Liver (tissue), 3 donors: ENCODE results near the gene TMEM39B.

Experiments
- EGR1 ChIP-seq, 2 donors: IDR thresholded peaks; 2 replicates each; pipeline ENCODE4 v1.6.1; 2016 to 2018; ENCODE audit warnings: antibody characterized with exemption in 2 of 2, low read depth in 2 of 2
- FOXA1 ChIP-seq: IDR thresholded peaks from 2 replicates; pipeline ENCODE4 v1.6.1; 2016; ENCODE audit warnings: antibody characterized with exemption
- GABPA ChIP-seq, 2 donors: IDR thresholded peaks in 1 of 2; conservative IDR thresholded peaks in 1 of 2; 2 replicates each; pipeline ENCODE4 v1.6.1; 2016; ENCODE audit warnings: antibody characterized with exemption in 2 of 2, mild to moderate bottlenecking in 1 of 2, moderate library complexity in 1 of 2
- NR2F2 ChIP-seq: IDR thresholded peaks from 2 replicates; pipeline ENCODE4 v1.6.1; 2016; ENCODE audit warnings: antibody characterized with exemption
- RAD21 ChIP-seq, 2 donors: IDR thresholded peaks; 2 replicates each; pipeline ENCODE4 v1.6.1; 2016; ENCODE audit warnings: antibody characterized with exemption in 2 of 2, mild to moderate bottlenecking in 2 of 2
- SP1 ChIP-seq: IDR thresholded peaks from 2 replicates; pipeline ENCODE4 v1.6.1; 2018; ENCODE audit warnings: antibody characterized with exemption, mild to moderate bottlenecking
- TAF1 ChIP-seq: conservative IDR thresholded peaks from 2 replicates; pipeline ENCODE4 v1.6.1; 2016; ENCODE audit warnings: antibody characterized with exemption, mild to moderate bottlenecking
- YY1 ChIP-seq: IDR thresholded peaks from 2 replicates; pipeline ENCODE4 v1.6.1; 2016; ENCODE audit warnings: antibody characterized with exemption, mild to moderate bottlenecking
- TF ChIP-seq, protein P1 (sequence below): fragments of 150-350 bp; IDR thresholded peaks from 2 replicates; pipeline ENCODE4 v1.5.1; 2017; ENCODE audit warnings: improper control_type of control experiment, low read depth, low read length; ENCODE audit not compliant: missing input control
- TF ChIP-seq, protein P2 (sequence below): IDR thresholded peaks from 2 replicates; pipeline ENCODE4 v1.6.1; 2016; ENCODE audit warnings: antibody characterized with exemption, mild to moderate bottlenecking
- TF ChIP-seq, protein P3 (sequence below): IDR thresholded peaks from 2 replicates; pipeline ENCODE4 v1.6.1; 2016; ENCODE audit warnings: antibody characterized with exemption
- TF ChIP-seq, protein P4 (sequence below): IDR thresholded peaks from 2 replicates; pipeline ENCODE4 v1.6.1; 2016; ENCODE audit warnings: antibody characterized with exemption
- TF ChIP-seq, protein P5 (sequence below): IDR thresholded peaks from 2 replicates; pipeline ENCODE4 v1.6.1; 2016; ENCODE audit warnings: antibody characterized with exemption
- donor health status: healthy.
- donor health status: healthy.

DNA sequence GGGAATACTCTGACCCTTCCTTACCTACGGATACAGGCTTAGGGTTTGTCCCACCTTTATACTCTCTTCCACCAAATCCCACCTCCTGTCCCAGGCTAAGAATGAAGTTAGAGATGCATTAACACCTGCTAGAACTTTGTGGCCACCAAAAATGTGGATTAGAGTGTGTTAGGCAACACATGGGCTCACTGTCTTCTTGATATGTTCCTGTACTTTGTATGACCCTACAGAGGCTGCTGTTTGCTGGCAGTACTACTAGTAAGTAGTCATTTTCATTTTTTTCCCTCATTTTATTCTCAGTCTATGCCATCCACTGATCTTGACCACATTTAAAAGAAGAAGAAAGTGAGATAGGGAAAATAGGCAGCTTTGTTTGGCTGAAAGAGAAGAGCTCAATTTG lies 21.0 kb upstream of the TMEM39B start:
- TF ChIP-seq, protein P1, sequence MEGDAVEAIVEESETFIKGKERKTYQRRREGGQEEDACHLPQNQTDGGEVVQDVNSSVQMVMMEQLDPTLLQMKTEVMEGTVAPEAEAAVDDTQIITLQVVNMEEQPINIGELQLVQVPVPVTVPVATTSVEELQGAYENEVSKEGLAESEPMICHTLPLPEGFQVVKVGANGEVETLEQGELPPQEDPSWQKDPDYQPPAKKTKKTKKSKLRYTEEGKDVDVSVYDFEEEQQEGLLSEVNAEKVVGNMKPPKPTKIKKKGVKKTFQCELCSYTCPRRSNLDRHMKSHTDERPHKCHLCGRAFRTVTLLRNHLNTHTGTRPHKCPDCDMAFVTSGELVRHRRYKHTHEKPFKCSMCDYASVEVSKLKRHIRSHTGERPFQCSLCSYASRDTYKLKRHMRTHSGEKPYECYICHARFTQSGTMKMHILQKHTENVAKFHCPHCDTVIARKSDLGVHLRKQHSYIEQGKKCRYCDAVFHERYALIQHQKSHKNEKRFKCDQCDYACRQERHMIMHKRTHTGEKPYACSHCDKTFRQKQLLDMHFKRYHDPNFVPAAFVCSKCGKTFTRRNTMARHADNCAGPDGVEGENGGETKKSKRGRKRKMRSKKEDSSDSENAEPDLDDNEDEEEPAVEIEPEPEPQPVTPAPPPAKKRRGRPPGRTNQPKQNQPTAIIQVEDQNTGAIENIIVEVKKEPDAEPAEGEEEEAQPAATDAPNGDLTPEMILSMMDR: no peak
- TF ChIP-seq NR2F2 (no peak), RAD21 (IDR thresholded peaks at IDR 0.05) (no peak), FOXA1 (no peak), TAF1 (no peak), YY1 (no peak), SP1 (no peak), EGR1 (IDR thresholded peaks at IDR 0.05; ENCODE audit: low read depth in 2 of 2) (no peak), GABPA (IDR thresholded peaks at IDR 0.05 in 1 of 2, conservative IDR thresholded peaks at IDR 0.05 in 1 of 2) (no peak)
- TF ChIP-seq, protein P2, sequence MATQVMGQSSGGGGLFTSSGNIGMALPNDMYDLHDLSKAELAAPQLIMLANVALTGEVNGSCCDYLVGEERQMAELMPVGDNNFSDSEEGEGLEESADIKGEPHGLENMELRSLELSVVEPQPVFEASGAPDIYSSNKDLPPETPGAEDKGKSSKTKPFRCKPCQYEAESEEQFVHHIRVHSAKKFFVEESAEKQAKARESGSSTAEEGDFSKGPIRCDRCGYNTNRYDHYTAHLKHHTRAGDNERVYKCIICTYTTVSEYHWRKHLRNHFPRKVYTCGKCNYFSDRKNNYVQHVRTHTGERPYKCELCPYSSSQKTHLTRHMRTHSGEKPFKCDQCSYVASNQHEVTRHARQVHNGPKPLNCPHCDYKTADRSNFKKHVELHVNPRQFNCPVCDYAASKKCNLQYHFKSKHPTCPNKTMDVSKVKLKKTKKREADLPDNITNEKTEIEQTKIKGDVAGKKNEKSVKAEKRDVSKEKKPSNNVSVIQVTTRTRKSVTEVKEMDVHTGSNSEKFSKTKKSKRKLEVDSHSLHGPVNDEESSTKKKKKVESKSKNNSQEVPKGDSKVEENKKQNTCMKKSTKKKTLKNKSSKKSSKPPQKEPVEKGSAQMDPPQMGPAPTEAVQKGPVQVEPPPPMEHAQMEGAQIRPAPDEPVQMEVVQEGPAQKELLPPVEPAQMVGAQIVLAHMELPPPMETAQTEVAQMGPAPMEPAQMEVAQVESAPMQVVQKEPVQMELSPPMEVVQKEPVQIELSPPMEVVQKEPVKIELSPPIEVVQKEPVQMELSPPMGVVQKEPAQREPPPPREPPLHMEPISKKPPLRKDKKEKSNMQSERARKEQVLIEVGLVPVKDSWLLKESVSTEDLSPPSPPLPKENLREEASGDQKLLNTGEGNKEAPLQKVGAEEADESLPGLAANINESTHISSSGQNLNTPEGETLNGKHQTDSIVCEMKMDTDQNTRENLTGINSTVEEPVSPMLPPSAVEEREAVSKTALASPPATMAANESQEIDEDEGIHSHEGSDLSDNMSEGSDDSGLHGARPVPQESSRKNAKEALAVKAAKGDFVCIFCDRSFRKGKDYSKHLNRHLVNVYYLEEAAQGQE: no peak
- TF ChIP-seq, protein P3, sequence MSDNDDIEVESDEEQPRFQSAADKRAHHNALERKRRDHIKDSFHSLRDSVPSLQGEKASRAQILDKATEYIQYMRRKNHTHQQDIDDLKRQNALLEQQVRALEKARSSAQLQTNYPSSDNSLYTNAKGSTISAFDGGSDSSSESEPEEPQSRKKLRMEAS: no peak
- TF ChIP-seq, protein P4, sequence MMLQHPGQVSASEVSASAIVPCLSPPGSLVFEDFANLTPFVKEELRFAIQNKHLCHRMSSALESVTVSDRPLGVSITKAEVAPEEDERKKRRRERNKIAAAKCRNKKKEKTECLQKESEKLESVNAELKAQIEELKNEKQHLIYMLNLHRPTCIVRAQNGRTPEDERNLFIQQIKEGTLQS: no peak
- TF ChIP-seq, protein P5, sequence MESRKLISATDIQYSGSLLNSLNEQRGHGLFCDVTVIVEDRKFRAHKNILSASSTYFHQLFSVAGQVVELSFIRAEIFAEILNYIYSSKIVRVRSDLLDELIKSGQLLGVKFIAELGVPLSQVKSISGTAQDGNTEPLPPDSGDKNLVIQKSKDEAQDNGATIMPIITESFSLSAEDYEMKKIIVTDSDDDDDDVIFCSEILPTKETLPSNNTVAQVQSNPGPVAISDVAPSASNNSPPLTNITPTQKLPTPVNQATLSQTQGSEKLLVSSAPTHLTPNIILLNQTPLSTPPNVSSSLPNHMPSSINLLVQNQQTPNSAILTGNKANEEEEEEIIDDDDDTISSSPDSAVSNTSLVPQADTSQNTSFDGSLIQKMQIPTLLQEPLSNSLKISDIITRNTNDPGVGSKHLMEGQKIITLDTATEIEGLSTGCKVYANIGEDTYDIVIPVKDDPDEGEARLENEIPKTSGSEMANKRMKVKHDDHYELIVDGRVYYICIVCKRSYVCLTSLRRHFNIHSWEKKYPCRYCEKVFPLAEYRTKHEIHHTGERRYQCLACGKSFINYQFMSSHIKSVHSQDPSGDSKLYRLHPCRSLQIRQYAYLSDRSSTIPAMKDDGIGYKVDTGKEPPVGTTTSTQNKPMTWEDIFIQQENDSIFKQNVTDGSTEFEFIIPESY: no peak
